Muscle layer of colon (tissue), 2 donors: ENCODE data around the gene SV2C.
"Not testable (repeated sequence)": the region's sequence is repeated elsewhere in the genome, so short reads cannot be mapped to it uniquely, and the experiment has no call there.

Source experiments
- H3K27ac ChIP-seq: one replicate; pipeline ENCODE4 v1.7.0; 2013; ENCODE audit warnings: low read depth, mild to moderate bottlenecking, low read length, moderate library complexity
- H3K27me3 ChIP-seq, 2 donors: one replicate each; pipeline ENCODE4 v1.7.0; 2013; ENCODE audit warnings: low read length in 2 of 2, mild to moderate bottlenecking in 2 of 2; ENCODE audit not compliant: insufficient read depth in 2 of 2, control insufficient read depth in 1 of 2
- H3K36me3 ChIP-seq: one replicate; pipeline ENCODE4 v1.7.0; 2013; ENCODE audit warnings: mild to moderate bottlenecking, low read length; ENCODE audit not compliant: insufficient read depth
- H3K4me1 ChIP-seq: one replicate; pipeline ENCODE4 v1.7.0; 2013; ENCODE audit warnings: mild to moderate bottlenecking, low read length; ENCODE audit not compliant: insufficient read depth
- H3K4me3 ChIP-seq, 2 donors: one replicate each; pipeline ENCODE4 v1.7.0; 2013; ENCODE audit warnings: low read length in 2 of 2, low read depth in 1 of 2, mild to moderate bottlenecking in 1 of 2, moderate library complexity in 1 of 2
- H3K9ac ChIP-seq: one replicate; pipeline ENCODE4 v1.7.0; 2013; ENCODE audit warnings: low read length
- H3K9me3 ChIP-seq: one replicate; pipeline ENCODE4 v1.7.0; 2013; ENCODE audit warnings: mild to moderate bottlenecking, low read length
- donor health status: abdominal sarcoma.
- donor health status: Adenocarcinoma of cecum.

SV2C gene

DNA sequence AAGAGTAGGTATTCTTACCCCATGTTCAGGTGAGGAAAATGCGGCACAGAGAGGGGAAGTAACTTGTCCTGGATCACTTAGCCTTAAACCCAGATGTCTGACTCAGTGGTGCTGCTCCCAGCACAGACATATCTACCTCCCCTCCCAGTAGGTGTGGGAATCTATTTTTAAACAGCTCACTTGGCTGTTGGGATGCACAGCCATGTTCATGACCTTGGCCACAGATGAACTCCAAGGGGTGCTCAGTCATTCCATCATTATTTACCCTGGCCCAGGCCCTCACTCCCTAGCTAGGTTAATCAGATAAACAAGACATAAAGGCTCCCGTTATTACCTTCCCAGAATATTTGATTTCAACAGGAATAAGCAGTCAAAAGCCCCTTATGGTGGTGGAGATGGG is 231.5 kb downstream of the SV2C start:
- no peaks in the 10 kb centered on the region for H3K36me3 ChIP-seq
- no peaks in the 10 kb centered on the region for H3K27me3 ChIP-seq
- no peaks in the 10 kb centered on the region for H3K9me3 ChIP-seq
- no peak overlapping the region for H3K9ac ChIP-seq
- no peaks in the 10 kb centered on the region for H3K4me1 ChIP-seq
- H3K4me3 ChIP-seq, result no peak overlapping the region
- no peak overlapping the region for H3K27ac ChIP-seq

DNA sequence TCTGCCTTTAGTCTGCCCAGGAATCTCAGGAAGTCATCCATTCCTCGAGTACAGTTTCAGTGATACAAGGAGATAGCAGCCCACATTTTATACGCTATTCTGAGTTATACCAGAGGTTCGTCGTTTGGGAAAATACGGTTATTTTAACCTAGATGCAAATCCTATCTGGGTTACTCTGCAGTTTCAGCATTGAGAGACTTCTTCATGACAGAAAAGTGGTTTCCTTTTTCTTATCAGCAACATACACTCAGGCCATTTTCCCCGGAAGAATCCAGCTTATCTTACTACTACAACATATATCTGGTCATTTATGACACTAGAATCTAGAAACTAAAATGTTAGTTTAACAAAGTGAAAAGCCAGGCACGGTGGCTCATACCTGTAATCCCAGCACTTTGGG is 236.5 kb downstream of the SV2C start:
- H3K9ac ChIP-seq, result no peak overlapping the region
- H3K27me3 ChIP-seq, result no peaks in the 10 kb centered on the region
- H3K9me3 ChIP-seq, result no peaks in the 10 kb centered on the region
- H3K4me3 ChIP-seq, result no peak overlapping the region
- H3K4me1 ChIP-seq, result no peaks in the 10 kb centered on the region
- no peaks in the 10 kb centered on the region for H3K36me3 ChIP-seq
- H3K27ac ChIP-seq, result no peak overlapping the region

DNA sequence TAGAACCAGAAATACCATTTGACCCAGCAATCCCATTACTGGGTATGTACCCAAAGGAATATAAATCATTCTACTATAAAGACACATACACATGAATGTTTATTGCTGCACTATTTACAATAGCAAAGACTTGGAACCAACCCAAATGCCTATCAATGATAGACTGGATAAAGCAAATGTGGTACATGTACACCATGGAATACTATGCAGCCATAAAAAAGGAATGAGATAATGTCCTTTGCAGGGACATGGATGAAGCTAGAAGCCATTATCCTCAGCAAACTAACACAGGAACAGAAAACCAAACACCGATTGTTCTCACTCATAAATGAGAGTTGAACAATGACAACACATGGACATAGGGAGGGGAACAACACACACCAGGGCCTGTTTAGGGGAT is 240.3 kb downstream of the SV2C start:
- H3K4me3 ChIP-seq, H3K4me1 ChIP-seq, H3K9ac ChIP-seq, H3K36me3 ChIP-seq, H3K9me3 ChIP-seq, H3K27me3 ChIP-seq, H3K27ac ChIP-seq: not testable (repeated sequence)

- Histone ChIP-seq H3K9ac (no peak overlapping the region), H3K4me3 (no peak overlapping the region), H3K27me3 (no peaks in the 10 kb centered on the region), H3K36me3 (no peaks in the 10 kb centered on the region), H3K27ac (no peak overlapping the region), H3K4me1 (peaks cover 3% of the 10 kb centered on the region), H3K9me3 (no peaks in the 10 kb centered on the region)
Observed at GRCh38 chr5:76325326-76325725, 242.1 kb downstream of the SV2C start.

- Histone ChIP-seq H3K4me3 (no peak overlapping the region), H3K27me3 (no peaks in the 10 kb centered on the region), H3K4me1 (peaks cover 3% of the 10 kb centered on the region), H3K36me3 (no peaks in the 10 kb centered on the region), H3K9me3 (no peaks in the 10 kb centered on the region), H3K27ac (no peak overlapping the region), H3K9ac (no peak overlapping the region)
Observed at GRCh38 chr5:76325876-76326491, 242.8 kb downstream of the SV2C start.

- H3K9me3 ChIP-seq, result no peaks in the 10 kb centered on the region
- no peaks in the 10 kb centered on the region for H3K36me3 ChIP-seq
- no peaks in the 10 kb centered on the region for H3K27me3 ChIP-seq
- H3K4me1 ChIP-seq, result peaks cover 3% of the 10 kb centered on the region
- H3K9ac ChIP-seq, result no peak overlapping the region
- no peak overlapping the region for H3K4me3 ChIP-seq
- H3K27ac ChIP-seq, result no peak overlapping the region
Observed at GRCh38 chr5:76326577-76327302, 243.6 kb downstream of the SV2C start.

DNA sequence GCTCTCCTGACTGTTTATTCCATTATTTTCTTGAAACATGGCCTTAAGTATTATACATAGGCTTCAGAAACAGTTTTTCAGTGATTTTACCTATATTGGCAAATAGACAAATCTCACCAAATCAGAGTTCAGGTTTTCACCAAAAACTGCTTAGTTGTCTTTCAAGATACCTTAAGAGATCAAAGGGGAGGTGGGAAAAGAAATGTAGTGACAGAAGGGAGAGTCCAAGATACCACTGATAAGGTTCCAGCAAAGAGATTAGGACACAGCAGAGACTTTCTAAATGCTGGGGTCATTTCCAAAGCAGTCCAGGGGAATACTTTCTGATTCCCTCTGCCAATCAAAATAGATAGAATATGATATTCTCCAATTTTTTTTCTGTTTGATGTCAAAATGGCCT is 246.2 kb downstream of the SV2C start:
- H3K4me3 ChIP-seq, result no peak overlapping the region
- no peaks in the 10 kb centered on the region for H3K9me3 ChIP-seq
- H3K27ac ChIP-seq, result no peak overlapping the region
- H3K36me3 ChIP-seq, result no peaks in the 10 kb centered on the region
- no peaks in the 10 kb centered on the region for H3K27me3 ChIP-seq
- H3K4me1 ChIP-seq, result peaks cover 3% of the 10 kb centered on the region
- no peak overlapping the region for H3K9ac ChIP-seq

DNA sequence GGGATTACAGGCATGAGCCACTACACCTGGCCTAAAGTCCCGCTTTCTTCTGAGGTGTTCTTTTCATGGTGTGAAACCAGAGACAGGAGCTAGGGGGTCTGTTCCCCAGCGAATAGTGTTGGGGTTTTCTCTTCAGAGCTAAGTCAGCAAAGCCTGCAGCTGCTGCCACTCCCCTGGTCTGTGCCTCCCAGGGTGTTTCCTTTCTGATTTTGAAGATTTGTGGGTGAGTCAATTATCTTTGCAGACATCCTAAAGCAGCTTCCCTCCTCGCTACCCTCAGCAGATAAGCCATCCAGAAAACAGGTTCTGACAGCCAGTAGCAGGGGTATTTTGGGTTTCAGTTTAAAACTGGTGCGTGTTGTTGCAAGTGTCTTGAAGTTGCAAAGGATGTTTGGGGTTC is 247.9 kb downstream of the SV2C start:
- H3K9ac ChIP-seq, result no peak overlapping the region
- H3K4me1 ChIP-seq, result no peaks in the 10 kb centered on the region
- no peak overlapping the region for H3K4me3 ChIP-seq
- H3K27ac ChIP-seq, result no peak overlapping the region
- H3K36me3 ChIP-seq, result no peaks in the 10 kb centered on the region
- H3K9me3 ChIP-seq, result no peaks in the 10 kb centered on the region
- no peaks in the 10 kb centered on the region for H3K27me3 ChIP-seq

DNA sequence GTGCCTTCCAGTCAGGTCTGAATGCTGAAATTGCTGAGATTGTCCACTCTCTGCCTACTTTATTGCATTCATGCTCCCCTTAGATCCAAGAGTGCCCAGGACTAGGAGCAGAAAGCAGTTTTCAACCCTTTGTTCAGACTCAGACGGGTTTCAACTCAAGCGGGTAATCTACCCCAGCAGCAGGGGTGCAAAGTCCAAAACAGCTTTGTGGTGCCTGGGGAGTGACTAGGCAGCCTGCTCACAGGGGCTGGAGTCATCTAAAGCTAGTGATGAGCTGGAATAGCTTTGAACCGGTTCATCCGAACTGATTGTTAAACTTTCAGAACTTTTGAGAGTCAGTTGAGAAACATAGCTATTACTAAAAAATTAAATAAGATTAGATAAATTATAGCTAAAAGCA is 248.9 kb downstream of the SV2C start:
- Histone ChIP-seq H3K9me3 (no peaks in the 10 kb centered on the region), H3K4me1 (no peaks in the 10 kb centered on the region), H3K36me3 (no peaks in the 10 kb centered on the region), H3K4me3 (no peak overlapping the region), H3K27ac (no peak overlapping the region), H3K27me3 (no peaks in the 10 kb centered on the region), H3K9ac (no peak overlapping the region)

- Histone ChIP-seq H3K9ac (no peak overlapping the region), H3K36me3 (no peaks in the 10 kb centered on the region), H3K4me3 (no peak overlapping the region), H3K27ac (no peak overlapping the region), H3K9me3 (no peaks in the 10 kb centered on the region), H3K4me1 (no peaks in the 10 kb centered on the region), H3K27me3 (no peaks in the 10 kb centered on the region)
Observed at GRCh38 chr5:76332611-76333205, 249.5 kb downstream of the SV2C start.

- Histone ChIP-seq H3K9me3 (no peaks in the 10 kb centered on the region), H3K36me3 (no peaks in the 10 kb centered on the region), H3K4me1 (no peaks in the 10 kb centered on the region), H3K4me3 (no peak overlapping the region), H3K27ac (no peak overlapping the region), H3K27me3 (no peaks in the 10 kb centered on the region), H3K9ac (no peak overlapping the region)
Observed at GRCh38 chr5:76333571-76333970, 250.4 kb downstream of the SV2C start.

DNA sequence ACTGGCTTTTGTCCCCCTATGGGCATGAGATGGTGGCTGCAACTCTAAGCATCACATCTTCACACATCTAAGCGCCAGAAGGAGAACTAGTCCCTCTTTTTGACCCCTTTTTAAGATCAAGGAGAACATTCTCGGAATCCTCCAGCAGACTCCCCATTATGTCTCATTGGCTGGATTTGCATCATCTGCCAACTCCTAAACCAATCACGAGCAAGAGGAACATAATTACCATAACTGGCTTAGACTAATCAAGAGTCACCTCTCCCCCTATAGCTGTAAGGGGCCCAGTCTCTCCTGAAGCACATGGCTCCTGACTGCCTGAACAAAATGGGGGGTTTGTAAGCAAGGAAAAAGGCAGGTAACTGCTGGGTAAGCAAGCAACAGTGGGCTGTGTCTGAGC is 251.4 kb downstream of the SV2C start:
- Histone ChIP-seq H3K27ac (no peak overlapping the region), H3K4me1 (no peaks in the 10 kb centered on the region), H3K27me3 (no peaks in the 10 kb centered on the region)

More for the DNA sequence above, 251.4 kb downstream of the SV2C start:
- Histone ChIP-seq H3K9ac (no peak overlapping the region), H3K36me3 (no peaks in the 10 kb centered on the region), H3K4me3 (no peak overlapping the region), H3K9me3 (no peaks in the 10 kb centered on the region)
